ENCODE data around the gene SUN3.

DNA sequence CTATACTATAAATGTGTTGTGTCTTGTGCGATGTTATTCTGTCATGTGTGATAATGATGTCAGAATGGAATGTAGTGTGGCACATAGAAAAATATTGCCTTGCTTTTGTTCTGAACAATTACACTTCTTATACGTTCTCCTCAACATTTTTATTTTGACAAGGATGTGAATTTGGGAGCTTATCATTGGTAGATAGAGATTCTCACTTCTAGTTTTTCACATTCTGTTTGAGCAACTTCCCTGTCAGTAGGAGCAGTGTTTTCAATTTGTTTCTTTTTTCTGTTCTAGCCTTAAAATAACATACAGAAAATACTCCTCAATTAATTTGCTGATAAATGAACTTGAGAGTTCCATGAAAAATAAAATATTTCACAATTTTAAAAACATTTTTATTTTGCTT lies 17.6 kb downstream of the SUN3 start:
- no peak for TF ChIP-seq CTCF (IDR thresholded peaks at IDR 0.05)
- TF ChIP-seq POLR2A (IDR thresholded peaks at IDR 0.05): no peak

Measured in heart left ventricle (tissue), 13 donors.